Activated B cell treated with CpG ODN at 0.5 μM for 24 hours (primary cell): ENCODE results near the gene CTNNA1. TPM values are rescaled to one million over a fixed set of nuclear protein-coding genes. Genes with fewer than 3 reads are reported as not detected.
"Not testable (repeated sequence)": the region's sequence is repeated elsewhere in the genome, so short reads cannot be mapped to it uniquely, and the experiment has no call there.

Experiments used
- ATAC-seq: fragments of 200-7000 bp; cut with Tn5 transposase; one replicate; pipeline ENCODE4 v1.10.0; 2021; ENCODE audit warnings: low read depth, mild to moderate bottlenecking, moderate library complexity
- CTCF ChIA-PET: fragments of 350-600 bp; sonication (Branson Sonifier 250); formaldehyde crosslinking; loops from one replicate; lab custom pipeline; 2021; ENCODE audit warnings: antibody characterized with exemption; lab: Charles Lee
- POLR2A ChIA-PET: fragments of 350-600 bp; sonication (Branson Sonifier 250); formaldehyde crosslinking; loops from one replicate; lab custom pipeline; 2021; ENCODE audit warnings: antibody characterized with exemption; lab: Charles Lee
- DNase-seq: peaks from one replicate; pipeline ENCODE4 v3.0.0; 2022
- H3K27ac Mint-ChIP-seq: one replicate; pipeline ENCODE4 v1.8.0; 2020; ENCODE audit warnings: mixed read lengths
- H3K27me3 Mint-ChIP-seq: one replicate; pipeline ENCODE4 v1.8.0; 2021; ENCODE audit warnings: mixed read lengths
- H3K36me3 Mint-ChIP-seq: one replicate; pipeline ENCODE4 v1.8.0; 2021; ENCODE audit warnings: low read depth, mixed read lengths
- H3K4me1 Mint-ChIP-seq: one replicate; pipeline ENCODE4 v1.8.0; 2021; ENCODE audit warnings: mixed read lengths
- H3K4me3 Mint-ChIP-seq: one replicate; pipeline ENCODE4 v1.8.0; 2020; ENCODE audit warnings: mild to moderate bottlenecking, mixed read lengths
- H3K9me3 Mint-ChIP-seq: one replicate; pipeline ENCODE4 v1.8.0; 2020; ENCODE audit warnings: mixed read lengths
- CTCF ChIP-seq: fragments of 200-600 bp; IDR thresholded peaks from one replicate; pipeline ENCODE4 v1.8.0; 2022; ENCODE audit warnings: antibody characterized with exemption, mild to moderate bottlenecking
- intact Hi-C: fragments of 100-400 bp; cut with micrococcal nuclease; formaldehyde crosslinking; loops from one replicate; pipeline ENCODE4 v1.15.1; 2024
- total RNA-seq: library from RNA; stranded (reverse); gene quantifications from 2 replicates; pipeline ENCODE4 v1.2.3, GENCODE V29; 2022

Gene CTNNA1
- total RNA-seq, 1 donor from 2014 or later: 76.0 TPM

GRCh38 chr5:138738399-138738798, 14.8 kb upstream of the CTNNA1 start:
- ChIA-PET CTCF (no interaction called here), POLR2A (no interaction called here)
- no peak for TF ChIP-seq CTCF
- peaks cover 14% of the 10 kb centered on the region for H3K4me1 Mint-ChIP-seq
- DNase-seq (no peak), ATAC-seq (no peak)
- H3K9me3 Mint-ChIP-seq: no peaks in the 10 kb centered on the region
- H3K27ac Mint-ChIP-seq: no peak overlapping the region
- H3K27me3 Mint-ChIP-seq: peaks cover 1% of the 10 kb centered on the region
- H3K36me3 Mint-ChIP-seq: no peaks in the 10 kb centered on the region
- H3K4me3 Mint-ChIP-seq: no peak overlapping the region
- intact Hi-C loops: no loop called here

GRCh38 chr5:138739938-138740337, 13.3 kb upstream of the CTNNA1 start:
- Mint-ChIP-seq H3K9me3 (no peaks in the 10 kb centered on the region), H3K27ac (no peak overlapping the region), H3K4me1 (peaks cover 14% of the 10 kb centered on the region), H3K27me3 (no peaks in the 10 kb centered on the region), H3K36me3 (no peaks in the 10 kb centered on the region), H3K4me3 (no peak overlapping the region)
- no peak for ATAC-seq
- ChIA-PET CTCF (no interaction called here), POLR2A (no interaction called here)
- intact Hi-C loops: no loop called here
- TF ChIP-seq CTCF: no peak
- DNase-seq: no peak

GRCh38 chr5:138743484-138743883, 9.7 kb upstream of the CTNNA1 start:
- Mint-ChIP-seq H3K36me3 (no peaks in the 10 kb centered on the region), H3K27ac (no peak overlapping the region), H3K4me3 (no peak overlapping the region), H3K4me1 (peaks cover 14% of the 10 kb centered on the region), H3K9me3 (no peaks in the 10 kb centered on the region), H3K27me3 (no peaks in the 10 kb centered on the region)
- ATAC-seq: no peak
- ChIA-PET CTCF (no interaction called here), POLR2A (no interaction called here)
- intact Hi-C loops: no loop called here
- DNase-seq: no peak
- no peak for TF ChIP-seq CTCF

- no peak for DNase-seq
- no peak for ATAC-seq
- intact Hi-C loops: no loop called here
- TF ChIP-seq CTCF: no peak
- Mint-ChIP-seq H3K4me1 (peaks cover 14% of the 10 kb centered on the region), H3K27ac (no peak overlapping the region), H3K27me3 (no peaks in the 10 kb centered on the region), H3K36me3 (no peaks in the 10 kb centered on the region), H3K9me3 (no peaks in the 10 kb centered on the region), H3K4me3 (no peak overlapping the region)
- ChIA-PET POLR2A (no interaction called here), CTCF (no interaction called here)
Measured at GRCh38 chr5:138745268-138745667, 8.0 kb upstream of the CTNNA1 start.

- Mint-ChIP-seq H3K4me3 (no peak overlapping the region), H3K27me3 (no peaks in the 10 kb centered on the region), H3K27ac (no peak overlapping the region), H3K4me1 (peaks cover 9% of the 10 kb centered on the region), H3K9me3 (no peaks in the 10 kb centered on the region), H3K36me3 (no peaks in the 10 kb centered on the region)
- POLR2A ChIA-PET: no interaction called here
- DNase-seq (no peak), ATAC-seq (no peak)
- CTCF ChIA-PET: no interaction called here
- intact Hi-C loops: no loop called here
- TF ChIP-seq CTCF: no peak
Measured at GRCh38 chr5:138748630-138749081, 4.6 kb upstream of the CTNNA1 start.

- intact Hi-C loops: loop anchor here (5.0 to 10.0 kb wide), 4 partner anchors 99 to 1423 kb away; partner anchors contain the start of genes CDC23, CYSTM1 and HNRNPA0
- not testable (repeated sequence) for H3K27me3 Mint-ChIP-seq
Measured at GRCh38 chr5:138751344-138751743, 1.9 kb upstream of the CTNNA1 start.

More at GRCh38 chr5:138751344-138751743, 1.9 kb upstream of the CTNNA1 start:
- not testable (repeated sequence) for H3K27ac Mint-ChIP-seq, H3K36me3 Mint-ChIP-seq, DNase-seq, ATAC-seq, H3K4me3 Mint-ChIP-seq, H3K9me3 Mint-ChIP-seq
- ChIA-PET CTCF (interaction anchor here (1.0 kb wide), 1 partner anchor 9 kb away, joined by 3 read pairs; no protein-coding TSS in a partner anchor), POLR2A (interaction anchor here (3.2 kb wide), 1 partner anchor 175 kb away, joined by 8 read pairs; the partner anchor contains the start of gene HSPA9)
- H3K4me1 Mint-ChIP-seq: peaks cover 22% of the 10 kb centered on the region
